GM18907 (cell line): ENCODE measurements around the gene RPS8.
"Not testable (repeated sequence)": the region's sequence is repeated elsewhere in the genome, so short reads cannot be mapped to it uniquely, and the experiment has no call there.

Experiments
- ATAC-seq: cut with Tn5 transposase; IDR thresholded peaks from one replicate; pipeline ENCODE4 v1.9.1; 2021; ENCODE audit warnings: mild to moderate bottlenecking, moderate library complexity; ENCODE audit not compliant: unreplicated experiment

Gene RPS8

GRCh38 chr1:44819196-44819607 lies 43.9 kb downstream of the RPS8 start:
- no peak for ATAC-seq

- ATAC-seq, result peak; percentile 77
Observed at GRCh38 chr1:44819608-44820327, 44.4 kb downstream of the RPS8 start.

DNA sequence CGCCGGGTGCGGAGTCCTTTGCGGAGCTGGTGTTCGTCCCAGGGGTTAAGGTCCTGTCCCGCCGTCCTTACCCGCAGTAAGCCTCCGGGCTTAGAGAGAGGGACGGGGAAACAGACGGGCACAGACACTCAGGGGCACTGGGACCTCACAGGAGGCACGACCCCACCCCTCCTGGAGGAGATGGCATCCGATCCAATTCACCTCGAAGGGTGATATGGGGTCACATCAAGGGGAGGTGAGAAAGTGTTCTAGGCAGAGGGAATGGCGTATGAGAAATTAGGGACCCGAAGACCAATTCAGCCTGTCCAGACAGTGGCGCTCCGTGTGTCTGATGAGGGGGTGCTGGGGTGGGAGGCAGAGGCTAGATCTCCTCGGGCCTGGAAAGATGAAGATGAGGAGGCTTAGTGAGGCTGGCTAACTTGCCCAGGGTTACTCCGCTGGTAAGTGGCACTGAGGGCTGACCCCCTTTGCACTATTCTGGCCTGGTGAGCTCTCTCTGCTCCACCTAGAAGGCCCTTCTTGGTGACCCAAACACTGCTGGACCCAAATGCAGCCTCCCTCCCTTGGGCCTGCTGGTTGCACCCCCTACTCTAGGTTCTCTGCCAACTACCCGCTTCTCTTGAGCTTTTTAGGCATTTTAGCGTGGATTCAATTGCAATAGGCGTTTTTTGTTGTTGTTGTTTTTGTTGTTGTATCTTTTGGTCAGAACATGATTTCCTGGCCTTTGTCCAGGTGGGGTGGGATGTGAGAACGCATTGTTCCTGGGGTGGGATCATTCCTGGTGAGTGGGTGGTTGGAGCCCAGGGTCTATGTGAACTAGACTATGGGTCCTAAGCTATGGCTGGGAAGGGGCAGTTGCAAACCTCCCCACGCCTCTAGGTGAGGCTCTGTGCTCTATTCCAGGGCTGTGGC lies 45.2 kb downstream of the RPS8 start:
- ATAC-seq, result no peak

DNA sequence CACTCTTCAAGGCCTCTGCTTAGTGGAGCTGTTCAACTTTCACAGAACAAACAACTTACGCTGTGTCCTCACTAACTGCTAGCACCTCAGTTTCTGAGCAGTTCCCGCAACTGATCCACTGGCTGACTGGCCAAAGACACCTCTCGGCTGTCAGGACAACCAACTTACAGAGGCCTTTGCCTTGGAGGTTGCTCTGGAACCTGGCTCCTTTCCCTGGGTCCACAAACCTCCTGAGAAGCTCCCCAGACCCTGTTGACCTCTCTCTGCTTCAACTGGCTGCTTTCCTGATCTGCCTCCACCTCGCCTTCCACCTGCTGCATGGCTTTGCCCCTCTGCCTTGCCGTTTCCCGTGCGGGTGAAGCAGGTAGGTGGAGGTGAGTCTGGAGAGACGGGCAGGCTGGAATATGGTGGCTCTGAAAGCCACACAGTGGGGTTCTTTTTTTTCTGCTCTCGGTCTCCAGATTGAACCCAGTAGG lies 45.9 kb downstream of the RPS8 start:
- ATAC-seq, result no peak

- ATAC-seq, result no peak
Observed at GRCh38 chr1:44822131-44822701, 46.9 kb downstream of the RPS8 start.

GRCh38 chr1:44822981-44823451 lies 47.7 kb downstream of the RPS8 start:
- ATAC-seq, result no peak

DNA sequence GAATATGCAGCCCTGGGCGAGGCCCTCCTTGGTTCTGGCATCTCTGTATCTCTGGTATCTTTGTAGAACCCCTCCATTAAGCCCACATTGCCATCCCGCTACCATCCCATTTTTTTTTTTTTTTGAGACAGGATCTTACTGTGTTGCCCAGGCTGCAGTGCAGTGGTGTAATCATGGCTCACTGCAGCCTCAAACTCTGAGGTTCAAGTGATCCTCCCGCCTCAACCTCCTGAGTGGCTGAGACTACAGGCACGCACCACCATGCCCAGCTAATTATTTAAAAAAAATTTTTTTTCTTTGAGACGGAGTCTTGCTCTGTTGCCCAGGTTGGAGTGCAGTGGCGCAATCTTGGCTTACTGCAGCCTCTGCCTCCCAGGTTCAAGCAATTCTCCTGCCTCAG lies 49.1 kb downstream of the RPS8 start:
- not testable (repeated sequence) for ATAC-seq

GRCh38 chr1:44826375-44827196 lies 51.2 kb downstream of the RPS8 start:
- no peak for ATAC-seq

- no peak for ATAC-seq
Observed at GRCh38 chr1:44827197-44828002, 52.1 kb downstream of the RPS8 start.

DNA sequence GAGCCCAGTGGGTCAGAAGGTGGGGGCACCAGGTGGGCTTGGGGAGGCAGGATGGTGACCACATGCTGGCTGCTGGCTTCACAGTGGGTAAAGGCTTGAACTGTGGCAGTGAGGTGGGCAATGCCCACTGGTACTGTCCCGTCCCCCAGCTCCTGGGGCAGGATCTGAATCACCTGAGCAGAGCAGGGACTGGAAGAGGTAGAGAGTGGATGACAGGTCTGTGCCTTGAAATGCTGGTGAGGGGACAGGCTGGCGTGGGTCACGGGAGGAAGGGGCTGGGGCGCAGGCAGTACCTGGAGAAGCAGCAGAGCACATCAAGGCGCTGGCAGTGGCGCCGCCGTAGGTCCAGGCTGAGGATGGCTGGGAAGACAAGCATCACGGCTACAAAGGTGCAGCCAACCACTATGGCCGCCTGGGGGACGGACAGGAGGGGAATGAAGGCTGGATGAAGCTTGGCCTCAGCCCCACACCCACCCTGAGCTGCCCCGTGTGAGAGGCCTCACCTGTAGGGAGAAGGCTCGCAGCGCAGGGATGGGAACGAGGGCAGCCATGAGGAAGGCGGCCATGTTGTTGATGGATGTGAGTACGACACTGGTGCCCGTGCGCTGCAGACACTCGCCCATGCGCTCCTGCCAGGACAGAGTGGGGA lies 52.8 kb downstream of the RPS8 start:
- ATAC-seq, result no peak
